Thyroid gland (tissue), 4 donors: ENCODE measurements around the gene GPC5. TPM values are rescaled to one million over a fixed set of nuclear protein-coding genes. Genes with fewer than 3 reads are reported as not detected.
"Not testable (repeated sequence)": the region's sequence is repeated elsewhere in the genome, so short reads cannot be mapped to it uniquely, and the experiment has no call there.

ENCODE experiments used
- DNase-seq, 2 donors: peaks; one replicate each; pipeline ENCODE4 v3.0.0-alpha.2; 2019
- H3K27ac ChIP-seq, 3 donors: fragments of 200-600 bp; sonication (generic); 1 replicate in 2 of 3; 2 replicates in 1 of 3; pipeline ENCODE4 v1.5.1; 2016 to 2019; ENCODE audit warnings: mild to moderate bottlenecking in 1 of 3, moderate library complexity in 1 of 3
- H3K27me3 ChIP-seq: fragments of 200-600 bp; sonication (generic); one replicate; pipeline ENCODE4 v1.5.1; 2019
- H3K36me3 ChIP-seq, 2 donors: fragments of 200-600 bp; sonication (generic); one replicate each; pipeline ENCODE4 v1.5.1; 2016 to 2019
- H3K4me1 ChIP-seq, 2 donors: fragments of 200-600 bp; sonication (generic); one replicate each; pipeline ENCODE4 v1.5.1; 2017 to 2019
- H3K4me3 ChIP-seq, 3 donors: fragments of 200-600 bp; sonication (generic); replicated peaks in 1 of 3; 1 replicate in 2 of 3; 2 replicates in 1 of 3; pipeline ENCODE4 v1.5.1; 2016; ENCODE audit warnings: mild to moderate bottlenecking in 1 of 3
- H3K9me3 ChIP-seq: fragments of 200-600 bp; sonication (generic); one replicate; pipeline ENCODE4 v1.5.1; 2017
- POLR2A ChIP-seq, 2 donors: fragments of 450-650 bp; IDR thresholded peaks; one replicate each; pipeline ENCODE4 v1.6.1; 2017; ENCODE audit warnings: antibody characterized with exemption in 2 of 2, mild to moderate bottlenecking in 2 of 2, moderate library complexity in 1 of 2
- WGBS, 2 donors: methylation state at CpG; one replicate each; pipeline ENCODE4 v1.1.5; 2017; 5-methylcytosine and 5-hydroxymethylcytosine counted together
- intact Hi-C: fragments of 100-400 bp; cut with DNase I; formaldehyde crosslinking; loops from one replicate; pipeline ENCODE4 v1.15.1; 2023
- total RNA-seq, 4 donors: library from RNA; depleted of rRNA; stranded (reverse); fragments of >200 nt; gene quantifications; one replicate each; pipeline ENCODE4 v1.2.3, GENCODE V29; 2016
- TF ChIP-seq, protein P1 (sequence below), 6 experiments: fragments of 200-600 bp in 3 of 6; fragments of 450-650 bp in 3 of 6; sonication (generic) in 3 of 6; IDR thresholded peaks; one replicate each; pipeline ENCODE4 v1.5.1; 2016 to 2019; ENCODE audit warnings: antibody characterized with exemption in 6 of 6, mild to moderate bottlenecking in 2 of 6, inconsistent platforms in 1 of 6, moderate library complexity in 1 of 6

Gene GPC5
- total RNA-seq, 4 donors from 2014 or later, result 0.67 to 2.3 (median 1.3) TPM

DNA sequence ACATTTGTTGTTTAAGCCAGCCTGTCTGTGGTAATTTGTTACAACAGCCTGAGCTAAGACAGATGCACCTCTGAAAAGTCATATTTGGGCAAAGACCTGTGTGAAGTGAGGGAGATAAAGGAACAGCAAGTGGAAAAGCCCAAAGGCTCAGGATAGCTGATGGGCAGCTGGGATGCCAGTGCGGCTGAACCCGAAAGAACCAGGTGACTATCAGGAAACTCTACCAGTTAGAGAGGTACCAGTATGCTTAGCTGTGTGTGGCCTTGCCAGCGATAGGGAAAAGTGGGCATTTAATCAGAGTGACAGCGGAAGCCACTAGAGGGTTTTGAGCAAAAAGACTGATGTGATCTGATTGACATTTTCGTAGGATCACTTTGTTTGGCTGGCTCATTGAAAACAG, 1063.4 kb downstream of the GPC5 start:
- WGBS, 2 donors, result 94% methylated on average over 5 of the region's 5 CpGs
- TF ChIP-seq, protein P1, sequence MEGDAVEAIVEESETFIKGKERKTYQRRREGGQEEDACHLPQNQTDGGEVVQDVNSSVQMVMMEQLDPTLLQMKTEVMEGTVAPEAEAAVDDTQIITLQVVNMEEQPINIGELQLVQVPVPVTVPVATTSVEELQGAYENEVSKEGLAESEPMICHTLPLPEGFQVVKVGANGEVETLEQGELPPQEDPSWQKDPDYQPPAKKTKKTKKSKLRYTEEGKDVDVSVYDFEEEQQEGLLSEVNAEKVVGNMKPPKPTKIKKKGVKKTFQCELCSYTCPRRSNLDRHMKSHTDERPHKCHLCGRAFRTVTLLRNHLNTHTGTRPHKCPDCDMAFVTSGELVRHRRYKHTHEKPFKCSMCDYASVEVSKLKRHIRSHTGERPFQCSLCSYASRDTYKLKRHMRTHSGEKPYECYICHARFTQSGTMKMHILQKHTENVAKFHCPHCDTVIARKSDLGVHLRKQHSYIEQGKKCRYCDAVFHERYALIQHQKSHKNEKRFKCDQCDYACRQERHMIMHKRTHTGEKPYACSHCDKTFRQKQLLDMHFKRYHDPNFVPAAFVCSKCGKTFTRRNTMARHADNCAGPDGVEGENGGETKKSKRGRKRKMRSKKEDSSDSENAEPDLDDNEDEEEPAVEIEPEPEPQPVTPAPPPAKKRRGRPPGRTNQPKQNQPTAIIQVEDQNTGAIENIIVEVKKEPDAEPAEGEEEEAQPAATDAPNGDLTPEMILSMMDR (IDR thresholded peaks at IDR 0.05), result no peak
- TF ChIP-seq POLR2A (IDR thresholded peaks at IDR 0.05), result no peak

GRCh38 chr13:92463134-92463533, 1064.7 kb downstream of the GPC5 start:
- Histone ChIP-seq H3K9me3 (no peaks in the 10 kb centered on the region), H3K4me3 (no peak overlapping the region), H3K4me1 (no peaks in the 10 kb centered on the region), H3K27ac (no peak overlapping the region), H3K27me3 (no peaks in the 10 kb centered on the region), H3K36me3 (no peaks in the 10 kb centered on the region)
- intact Hi-C loops, result no loop called here
- WGBS, 2 donors, result 44 to 47% methylated on average over 7 of the region's 7 CpGs
- no peak for DNase-seq
- TF ChIP-seq POLR2A (IDR thresholded peaks at IDR 0.05), result no peak
- TF ChIP-seq, protein P1 (IDR thresholded peaks at IDR 0.05), result no peak

More for the DNA sequence above, 1063.4 kb downstream of the GPC5 start:
- no peak for DNase-seq
- Histone ChIP-seq H3K36me3 (no peaks in the 10 kb centered on the region), H3K4me3 (no peak overlapping the region), H3K4me1 (no peaks in the 10 kb centered on the region), H3K27ac (no peak overlapping the region), H3K27me3 (no peaks in the 10 kb centered on the region), H3K9me3 (no peaks in the 10 kb centered on the region)
- intact Hi-C loops, result no loop called here

DNA sequence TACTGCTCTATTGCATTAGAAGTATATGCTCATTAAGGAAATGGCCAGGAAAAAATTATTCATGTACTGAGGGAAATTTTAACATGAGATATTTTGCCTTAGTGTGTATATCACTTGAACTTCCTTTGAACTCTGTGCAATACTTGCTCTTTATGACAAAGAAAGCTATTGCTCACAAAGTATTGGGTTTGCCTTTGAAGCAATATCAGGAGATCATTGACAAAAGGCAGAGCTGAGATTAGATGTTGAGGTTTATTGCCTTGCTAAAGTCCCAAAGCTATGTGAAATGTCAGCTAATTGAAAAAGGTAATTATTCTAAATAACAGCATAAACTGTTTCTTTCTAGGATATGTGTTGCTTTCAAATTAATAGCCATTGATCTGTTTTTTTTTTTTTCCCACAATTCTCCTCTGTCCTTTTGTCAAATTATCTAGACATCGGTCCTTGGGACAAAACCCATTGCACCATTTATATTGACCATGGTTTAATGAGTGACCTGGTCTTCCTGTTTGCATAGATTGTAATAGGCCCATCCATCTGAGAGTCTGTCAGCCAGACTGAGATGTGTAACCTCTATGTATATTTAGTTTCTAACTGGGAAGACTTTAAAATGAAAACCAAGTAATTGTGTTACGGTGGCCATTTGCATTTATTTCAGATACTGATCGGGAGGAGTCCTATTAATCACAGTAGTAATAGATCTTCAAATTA, 1075.5 kb downstream of the GPC5 start:
- no peaks in the 10 kb centered on the region for H3K27me3 ChIP-seq
- DNase-seq, result no peak
- H3K4me3 ChIP-seq, result no peak overlapping the region
- H3K4me1 ChIP-seq, result no peaks in the 10 kb centered on the region
- no peak overlapping the region for H3K27ac ChIP-seq
- no peaks in the 10 kb centered on the region for H3K9me3 ChIP-seq
- 92 to 95% methylated on average over 3 of the region's 3 CpGs for WGBS, 2 donors
- no peak for TF ChIP-seq POLR2A (IDR thresholded peaks at IDR 0.05)
- TF ChIP-seq, protein P1 (IDR thresholded peaks at IDR 0.05), result no peak
- H3K36me3 ChIP-seq, result no peaks in the 10 kb centered on the region
- intact Hi-C loops, result no loop called here

- Histone ChIP-seq H3K4me3 (no peak overlapping the region), H3K27ac (no peak overlapping the region), H3K4me1 (no peaks in the 10 kb centered on the region), H3K27me3 (no peaks in the 10 kb centered on the region), H3K36me3 (no peaks in the 10 kb centered on the region), H3K9me3 (no peaks in the 10 kb centered on the region)
- DNase-seq, result no peak
- TF ChIP-seq POLR2A (IDR thresholded peaks at IDR 0.05), result no peak
- TF ChIP-seq, protein P1 (IDR thresholded peaks at IDR 0.05), result no peak
- intact Hi-C loops, result no loop called here
- 86 to 89% methylated on average over 3 of the region's 3 CpGs for WGBS, 2 donors
Observed at GRCh38 chr13:92480387-92480786, 1082.0 kb downstream of the GPC5 start.

GRCh38 chr13:92482790-92483189, 1084.4 kb downstream of the GPC5 start:
- H3K36me3 ChIP-seq, H3K27ac ChIP-seq, intact Hi-C loops, H3K4me3 ChIP-seq, H3K4me1 ChIP-seq, DNase-seq, H3K27me3 ChIP-seq, H3K9me3 ChIP-seq: not testable (repeated sequence)
- 90 to 91% methylated on average over 3 of the region's 3 CpGs for WGBS, 2 donors
